NCI-H1048 (cell line): ENCODE data around the gene TAF1B.

Experiments
- DNase-seq: peaks from one replicate; lab custom pipeline; 2025; lab: John Stamatoyannopoulos, UW

Gene TAF1B

GRCh38 chr2:9941996-9942390 is 98.7 kb downstream of the TAF1B start:
- DNase-seq, result no peak

GRCh38 chr2:9944330-9944758 is 101.1 kb downstream of the TAF1B start:
- DNase-seq, result no peak

- DNase-seq, result no peak
Observed at GRCh38 chr2:9945596-9945995, 102.3 kb downstream of the TAF1B start.

- no peak for DNase-seq
Observed at GRCh38 chr2:9946076-9946475, 102.8 kb downstream of the TAF1B start.

- DNase-seq, result no peak
Observed at GRCh38 chr2:9946818-9947217, 103.5 kb downstream of the TAF1B start.

- DNase-seq, result no peak
Observed at GRCh38 chr2:9948721-9949120, 105.4 kb downstream of the TAF1B start.

- no peak for DNase-seq
Observed at GRCh38 chr2:9949239-9949991, 106.1 kb downstream of the TAF1B start.

GRCh38 chr2:9949992-9950520 is 106.8 kb downstream of the TAF1B start:
- DNase-seq, result no peak

GRCh38 chr2:9950521-9951271 is 107.4 kb downstream of the TAF1B start:
- no peak for DNase-seq

- no peak for DNase-seq
Observed at GRCh38 chr2:9951272-9951521, 107.9 kb downstream of the TAF1B start.

- peak; percentile 79 for DNase-seq
Observed at GRCh38 chr2:9951522-9952285, 108.4 kb downstream of the TAF1B start, which contains the start of gene GRHL1. GRHL1 (plus strand) TSS chr2:9951693; CDS start chr2:9951834, 141 bp downstream.

GRCh38 chr2:9952286-9952737 is 109.0 kb downstream of the TAF1B start:
- DNase-seq, result no peak

- no peak for DNase-seq
Observed at GRCh38 chr2:9952856-9953503, 109.7 kb downstream of the TAF1B start.

- DNase-seq, result no peak
Observed at GRCh38 chr2:9954136-9954535, 110.9 kb downstream of the TAF1B start.

GRCh38 chr2:9958057-9958456 is 114.8 kb downstream of the TAF1B start:
- no peak for DNase-seq

- no peak for DNase-seq
Observed at GRCh38 chr2:9959262-9959661, 116.0 kb downstream of the TAF1B start.

- no peak for DNase-seq
Observed at GRCh38 chr2:9961013-9961412, 117.7 kb downstream of the TAF1B start.

- DNase-seq, result no peak
Observed at GRCh38 chr2:9964334-9964980, 121.2 kb downstream of the TAF1B start.

GRCh38 chr2:9965119-9965822 is 122.0 kb downstream of the TAF1B start:
- DNase-seq, result no peak

- no peak for DNase-seq
Observed at GRCh38 chr2:9966491-9967022, 123.3 kb downstream of the TAF1B start.
